ENCODE measurements around the gene OR9A4.

DNA sequence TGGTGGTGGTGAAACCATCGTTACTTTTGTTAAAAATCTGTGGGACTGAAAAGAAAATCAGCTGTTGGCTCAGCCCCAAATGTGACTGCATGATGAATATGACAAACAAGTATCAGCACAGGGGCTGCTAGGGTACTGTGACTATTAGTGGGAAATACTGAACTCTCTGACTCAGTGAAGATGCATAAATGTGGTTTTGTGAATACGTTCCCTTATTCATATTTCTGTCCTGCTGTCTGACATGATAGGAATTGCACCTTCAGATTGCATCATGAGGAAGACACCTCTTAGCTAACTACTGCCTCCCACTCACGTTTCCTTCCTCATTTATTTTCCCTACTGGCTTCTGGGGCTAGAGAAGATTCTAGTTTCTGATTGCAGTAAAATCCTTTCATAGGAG, 29.2 kb downstream of the OR9A4 start:
- TF ChIP-seq, protein P1, sequence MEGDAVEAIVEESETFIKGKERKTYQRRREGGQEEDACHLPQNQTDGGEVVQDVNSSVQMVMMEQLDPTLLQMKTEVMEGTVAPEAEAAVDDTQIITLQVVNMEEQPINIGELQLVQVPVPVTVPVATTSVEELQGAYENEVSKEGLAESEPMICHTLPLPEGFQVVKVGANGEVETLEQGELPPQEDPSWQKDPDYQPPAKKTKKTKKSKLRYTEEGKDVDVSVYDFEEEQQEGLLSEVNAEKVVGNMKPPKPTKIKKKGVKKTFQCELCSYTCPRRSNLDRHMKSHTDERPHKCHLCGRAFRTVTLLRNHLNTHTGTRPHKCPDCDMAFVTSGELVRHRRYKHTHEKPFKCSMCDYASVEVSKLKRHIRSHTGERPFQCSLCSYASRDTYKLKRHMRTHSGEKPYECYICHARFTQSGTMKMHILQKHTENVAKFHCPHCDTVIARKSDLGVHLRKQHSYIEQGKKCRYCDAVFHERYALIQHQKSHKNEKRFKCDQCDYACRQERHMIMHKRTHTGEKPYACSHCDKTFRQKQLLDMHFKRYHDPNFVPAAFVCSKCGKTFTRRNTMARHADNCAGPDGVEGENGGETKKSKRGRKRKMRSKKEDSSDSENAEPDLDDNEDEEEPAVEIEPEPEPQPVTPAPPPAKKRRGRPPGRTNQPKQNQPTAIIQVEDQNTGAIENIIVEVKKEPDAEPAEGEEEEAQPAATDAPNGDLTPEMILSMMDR (IDR thresholded peaks at IDR 0.05), result no peak
- no peak for TF ChIP-seq EZH2phosphoT487 (IDR thresholded peaks at IDR 0.05)
